ENCODE measurements around the gene CORO1C. TPM values are rescaled to one million over a fixed set of nuclear protein-coding genes. Genes with fewer than 3 reads are reported as not detected.

CORO1C gene
- total RNA-seq, 4 donors from 2014 or later, result 68.1 to 153 (median 128) TPM

DNA sequence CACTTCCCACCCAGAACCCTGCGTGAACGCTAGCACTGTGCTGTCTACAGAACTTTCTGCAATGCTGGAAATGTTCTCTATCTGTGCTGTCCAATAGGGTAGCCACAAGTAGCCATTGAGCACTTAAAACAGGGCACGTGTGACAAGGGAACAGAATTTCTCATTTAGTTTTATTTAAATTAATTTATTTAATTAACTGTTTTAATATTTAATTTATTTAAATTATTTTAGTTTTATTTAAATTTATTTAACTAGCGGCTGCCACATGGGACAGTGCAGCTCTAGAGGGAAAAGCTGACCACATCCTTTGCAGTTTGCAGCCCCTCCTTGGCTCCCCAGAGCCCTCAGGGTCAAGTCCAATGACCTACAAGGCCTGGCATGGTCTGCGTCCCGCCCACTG is 35.0 kb upstream of the CORO1C start:
- in situ Hi-C loops (cut with MboI; ENCODE audit: low pct_ligation_motif_present in 1 of 4, low pct_unique_long_range_greater_than_20kb in 1 of 4, low sequenced_read_pairs in 3 of 4), result no loop called here
- DNase-seq, result no peak
- 94% methylated on average over 6 of the region's 6 CpGs for WGBS, 2 donors (ENCODE audit: low coverage in 1 of 2)
- peaks cover 7 to 17% (median 12%) of the 10 kb centered on the region in 4 donors for H3K4me1 ChIP-seq
- no peaks in the 10 kb centered on the region for H3K36me3 ChIP-seq
- no peaks in the 10 kb centered on the region for H3K9me3 ChIP-seq
- no peak overlapping the region for H3K27ac ChIP-seq
- intact Hi-C loops (cut with DNase I; ENCODE audit: low total_unique reads), result no loop called here
- H3K27me3 ChIP-seq, result no peaks in the 10 kb centered on the region
- no peak overlapping the region for H3K4me3 ChIP-seq
- TF ChIP-seq POLR2AphosphoS5 (IDR thresholded peaks at IDR 0.05), result no peak
- TF ChIP-seq, protein P1, sequence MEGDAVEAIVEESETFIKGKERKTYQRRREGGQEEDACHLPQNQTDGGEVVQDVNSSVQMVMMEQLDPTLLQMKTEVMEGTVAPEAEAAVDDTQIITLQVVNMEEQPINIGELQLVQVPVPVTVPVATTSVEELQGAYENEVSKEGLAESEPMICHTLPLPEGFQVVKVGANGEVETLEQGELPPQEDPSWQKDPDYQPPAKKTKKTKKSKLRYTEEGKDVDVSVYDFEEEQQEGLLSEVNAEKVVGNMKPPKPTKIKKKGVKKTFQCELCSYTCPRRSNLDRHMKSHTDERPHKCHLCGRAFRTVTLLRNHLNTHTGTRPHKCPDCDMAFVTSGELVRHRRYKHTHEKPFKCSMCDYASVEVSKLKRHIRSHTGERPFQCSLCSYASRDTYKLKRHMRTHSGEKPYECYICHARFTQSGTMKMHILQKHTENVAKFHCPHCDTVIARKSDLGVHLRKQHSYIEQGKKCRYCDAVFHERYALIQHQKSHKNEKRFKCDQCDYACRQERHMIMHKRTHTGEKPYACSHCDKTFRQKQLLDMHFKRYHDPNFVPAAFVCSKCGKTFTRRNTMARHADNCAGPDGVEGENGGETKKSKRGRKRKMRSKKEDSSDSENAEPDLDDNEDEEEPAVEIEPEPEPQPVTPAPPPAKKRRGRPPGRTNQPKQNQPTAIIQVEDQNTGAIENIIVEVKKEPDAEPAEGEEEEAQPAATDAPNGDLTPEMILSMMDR (IDR thresholded peaks at IDR 0.05), result no peak
- no peak for TF ChIP-seq POLR2A (IDR thresholded peaks at IDR 0.05)

DNA sequence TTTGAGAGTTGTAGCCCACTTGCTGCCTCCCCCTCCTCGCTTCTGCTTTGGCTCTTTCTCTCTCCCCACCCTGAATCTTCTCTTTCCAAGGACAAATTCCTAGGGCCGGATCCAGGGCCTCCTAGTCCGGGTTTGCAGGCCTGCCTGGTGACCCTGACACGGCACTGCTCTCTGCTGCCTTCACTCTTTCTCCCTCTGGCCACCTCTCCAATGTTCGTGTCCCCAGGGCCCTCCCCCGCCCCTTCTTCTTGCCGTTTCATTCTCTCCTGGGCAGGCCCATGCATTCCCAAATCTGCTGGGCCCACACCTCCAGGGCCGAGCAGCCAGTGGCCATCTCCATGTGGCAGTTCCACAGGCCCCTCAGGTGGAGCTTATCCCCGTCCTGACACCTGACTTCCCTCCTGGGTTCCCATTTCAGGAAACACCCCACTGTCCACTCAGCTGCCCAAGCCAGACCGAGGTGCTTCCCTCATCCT is 34.0 kb upstream of the CORO1C start:
- Histone ChIP-seq H3K4me3 (no peak overlapping the region), H3K27me3 (no peaks in the 10 kb centered on the region), H3K9me3 (no peaks in the 10 kb centered on the region), H3K27ac (no peak overlapping the region), H3K36me3 (no peaks in the 10 kb centered on the region), H3K4me1 (peaks cover 7 to 14% (median 12%) of the 10 kb centered on the region in 4 donors)
- DNase-seq, result no peak
- TF ChIP-seq EP300 (IDR thresholded peaks at IDR 0.05; ENCODE audit: low read depth) (no peak), POLR2AphosphoS5 (IDR thresholded peaks at IDR 0.05) (no peak), POLR2A (IDR thresholded peaks at IDR 0.05) (no peak)
- TF ChIP-seq, protein P1 (IDR thresholded peaks at IDR 0.05), result no peak
- in situ Hi-C loops (cut with MboI; ENCODE audit: low pct_ligation_motif_present in 1 of 4, low pct_unique_long_range_greater_than_20kb in 1 of 4, low sequenced_read_pairs in 3 of 4), result no loop called here
- intact Hi-C loops (cut with DNase I; ENCODE audit: low total_unique reads), result no loop called here
- 81 to 90% methylated on average over 2 to 10 of the region's 10 CpGs for WGBS, 2 donors (ENCODE audit: low coverage in 1 of 2)

DNA sequence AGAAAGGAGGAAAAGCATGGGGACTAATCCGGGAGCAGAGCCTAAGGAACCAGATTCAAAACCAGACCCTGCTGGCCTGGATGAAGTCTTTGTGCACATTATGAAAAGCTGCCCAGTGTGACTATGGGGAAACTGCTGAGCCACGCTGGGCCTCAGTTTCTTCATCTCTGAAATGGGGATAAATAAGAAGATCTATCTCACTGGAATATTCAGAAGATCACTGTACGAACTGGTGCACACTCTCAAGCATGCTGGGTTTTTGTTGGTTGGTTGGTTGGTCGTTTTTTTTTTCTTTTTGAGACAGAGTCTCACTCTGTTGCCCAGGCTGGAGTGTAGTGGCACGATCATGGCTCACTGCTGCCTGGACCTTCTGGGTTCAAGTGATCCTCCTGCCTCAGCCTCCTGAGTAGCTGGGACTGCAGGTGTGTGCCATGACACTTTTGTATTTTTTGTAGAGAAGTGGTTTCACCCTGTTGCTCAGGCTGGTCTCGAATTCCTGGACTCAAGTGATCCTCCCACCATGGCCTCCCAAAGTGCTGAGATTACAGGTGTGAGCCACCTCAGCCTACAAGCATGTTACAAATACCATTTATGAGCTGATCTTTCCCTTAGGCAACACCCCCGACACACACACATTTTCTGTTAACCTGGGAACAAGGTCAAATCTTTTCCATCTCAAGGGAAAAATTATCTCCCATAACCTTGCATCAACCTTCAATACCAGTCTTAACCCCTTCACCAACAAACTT is 33.4 kb upstream of the CORO1C start:
- Histone ChIP-seq H3K4me3 (no peak overlapping the region), H3K27ac (no peak overlapping the region), H3K36me3 (no peaks in the 10 kb centered on the region), H3K9me3 (no peaks in the 10 kb centered on the region), H3K4me1 (peaks cover 7 to 13% (median 12%) of the 10 kb centered on the region in 4 donors), H3K27me3 (no peaks in the 10 kb centered on the region)
- no peak for TF ChIP-seq POLR2AphosphoS5 (IDR thresholded peaks at IDR 0.05)
- TF ChIP-seq EP300 (IDR thresholded peaks at IDR 0.05; ENCODE audit: low read depth), result no peak
- TF ChIP-seq, protein P1 (IDR thresholded peaks at IDR 0.05), result no peak
- no peak for TF ChIP-seq POLR2A (IDR thresholded peaks at IDR 0.05)
- no peak for DNase-seq
- in situ Hi-C loops (cut with MboI; ENCODE audit: low pct_ligation_motif_present in 1 of 4, low pct_unique_long_range_greater_than_20kb in 1 of 4, low sequenced_read_pairs in 3 of 4) (no loop called here), intact Hi-C loops (cut with DNase I; ENCODE audit: low total_unique reads) (no loop called here)
- WGBS, 2 donors (ENCODE audit: low coverage in 1 of 2), result 83 to 84% methylated on average over 3 to 7 of the region's 7 CpGs

DNA sequence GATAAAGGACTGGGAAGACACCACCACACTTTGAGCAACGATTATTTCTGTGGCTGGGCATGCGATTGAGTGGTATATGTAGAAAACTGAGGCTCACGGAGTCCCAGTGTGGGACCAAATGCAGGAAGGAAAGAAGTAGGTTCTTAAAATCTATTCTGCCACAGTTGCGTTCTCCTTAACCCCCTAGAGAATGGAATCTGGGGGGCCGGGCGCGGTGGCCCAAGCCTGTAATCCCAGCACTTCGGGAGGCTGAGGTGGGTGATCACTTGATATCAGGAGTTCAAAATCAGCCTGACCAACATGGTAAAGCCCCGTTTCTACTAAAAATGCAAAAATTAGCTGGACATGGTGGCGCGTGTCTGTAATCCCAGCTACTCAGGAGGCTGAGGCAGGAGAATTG is 29.9 kb upstream of the CORO1C start:
- no peaks in the 10 kb centered on the region for H3K27me3 ChIP-seq
- TF ChIP-seq POLR2A (IDR thresholded peaks at IDR 0.05), result no peak
- no peak for TF ChIP-seq POLR2AphosphoS5 (IDR thresholded peaks at IDR 0.05)
- TF ChIP-seq, protein P1 (IDR thresholded peaks at IDR 0.05), result no peak
- no peak for TF ChIP-seq EP300 (IDR thresholded peaks at IDR 0.05; ENCODE audit: low read depth)
- H3K36me3 ChIP-seq, result no peaks in the 10 kb centered on the region
- intact Hi-C loops (cut with DNase I; ENCODE audit: low total_unique reads), result no loop called here
- H3K9me3 ChIP-seq, result no peaks in the 10 kb centered on the region
- in situ Hi-C loops (cut with MboI; ENCODE audit: low pct_ligation_motif_present in 1 of 4, low pct_unique_long_range_greater_than_20kb in 1 of 4, low sequenced_read_pairs in 3 of 4), result no loop called here
- no peak overlapping the region for H3K4me3 ChIP-seq
- H3K27ac ChIP-seq, result no peak overlapping the region
- no peaks in the 10 kb centered on the region for H3K4me1 ChIP-seq
- no peak for DNase-seq
- 96 to 97% methylated on average over 3 to 11 of the region's 11 CpGs for WGBS, 2 donors (ENCODE audit: low coverage in 1 of 2)

Data from transverse colon (tissue), 4 donors.